NCI-H524 treated with DMSO at 0.1 percent for 48 hours (cell line): ENCODE results near the gene ZNF438.

ENCODE experiments used
- DNase-seq: peaks from one replicate; lab custom pipeline; 2025; lab: John Stamatoyannopoulos, UW

ZNF438 gene

GRCh38 chr10:31011017-31011664, 20.5 kb downstream of the ZNF438 start:
- no peak for DNase-seq

- DNase-seq = no peak
Observed at GRCh38 chr10:31010062-31010461, 21.6 kb downstream of the ZNF438 start.

- DNase-seq = no peak
Observed at GRCh38 chr10:31005895-31006294, 25.8 kb downstream of the ZNF438 start.

GRCh38 chr10:31004611-31005193, 27.0 kb downstream of the ZNF438 start:
- DNase-seq = no peak

GRCh38 chr10:31001740-31002139, 29.9 kb downstream of the ZNF438 start:
- no peak for DNase-seq

GRCh38 chr10:31000867-31001266, 30.8 kb downstream of the ZNF438 start:
- DNase-seq = no peak

GRCh38 chr10:31000071-31000782, 31.4 kb downstream of the ZNF438 start:
- DNase-seq = no peak

- no peak for DNase-seq
Observed at GRCh38 chr10:30999070-30999712, 32.5 kb downstream of the ZNF438 start.

- no peak for DNase-seq
Observed at GRCh38 chr10:30997536-30998235, 34.0 kb downstream of the ZNF438 start.

GRCh38 chr10:30996481-30997005, 35.1 kb downstream of the ZNF438 start:
- DNase-seq = no peak

GRCh38 chr10:30995081-30995770, 36.4 kb downstream of the ZNF438 start:
- DNase-seq = no peak

GRCh38 chr10:30993155-30993554, 38.5 kb downstream of the ZNF438 start:
- no peak for DNase-seq

GRCh38 chr10:30992681-30993080, 39.0 kb downstream of the ZNF438 start:
- DNase-seq = no peak

GRCh38 chr10:30991647-30992011, 40.0 kb downstream of the ZNF438 start:
- no peak for DNase-seq

- no peak for DNase-seq
Observed at GRCh38 chr10:30990971-30991646, 40.6 kb downstream of the ZNF438 start.

GRCh38 chr10:30990351-30990750, 41.3 kb downstream of the ZNF438 start:
- DNase-seq = no peak

- DNase-seq = no peak
Observed at GRCh38 chr10:30988831-30989435, 42.7 kb downstream of the ZNF438 start.

- no peak for DNase-seq
Observed at GRCh38 chr10:30987463-30987862, 44.2 kb downstream of the ZNF438 start.

GRCh38 chr10:30986053-30986555, 45.6 kb downstream of the ZNF438 start:
- no peak for DNase-seq

GRCh38 chr10:30985512-30985911, 46.2 kb downstream of the ZNF438 start:
- DNase-seq = no peak
